Fibroblast of upper back skin (primary cell): ENCODE results near the gene ZMAT2.
"Not testable (repeated sequence)": the region's sequence is repeated elsewhere in the genome, so short reads cannot be mapped to it uniquely, and the experiment has no call there.

Source experiments
- DNase-seq: peaks from one replicate; pipeline ENCODE4 v3.0.0-alpha.2; 2013

ZMAT2 gene, protein sequence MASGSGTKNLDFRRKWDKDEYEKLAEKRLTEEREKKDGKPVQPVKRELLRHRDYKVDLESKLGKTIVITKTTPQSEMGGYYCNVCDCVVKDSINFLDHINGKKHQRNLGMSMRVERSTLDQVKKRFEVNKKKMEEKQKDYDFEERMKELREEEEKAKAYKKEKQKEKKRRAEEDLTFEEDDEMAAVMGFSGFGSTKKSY

DNA sequence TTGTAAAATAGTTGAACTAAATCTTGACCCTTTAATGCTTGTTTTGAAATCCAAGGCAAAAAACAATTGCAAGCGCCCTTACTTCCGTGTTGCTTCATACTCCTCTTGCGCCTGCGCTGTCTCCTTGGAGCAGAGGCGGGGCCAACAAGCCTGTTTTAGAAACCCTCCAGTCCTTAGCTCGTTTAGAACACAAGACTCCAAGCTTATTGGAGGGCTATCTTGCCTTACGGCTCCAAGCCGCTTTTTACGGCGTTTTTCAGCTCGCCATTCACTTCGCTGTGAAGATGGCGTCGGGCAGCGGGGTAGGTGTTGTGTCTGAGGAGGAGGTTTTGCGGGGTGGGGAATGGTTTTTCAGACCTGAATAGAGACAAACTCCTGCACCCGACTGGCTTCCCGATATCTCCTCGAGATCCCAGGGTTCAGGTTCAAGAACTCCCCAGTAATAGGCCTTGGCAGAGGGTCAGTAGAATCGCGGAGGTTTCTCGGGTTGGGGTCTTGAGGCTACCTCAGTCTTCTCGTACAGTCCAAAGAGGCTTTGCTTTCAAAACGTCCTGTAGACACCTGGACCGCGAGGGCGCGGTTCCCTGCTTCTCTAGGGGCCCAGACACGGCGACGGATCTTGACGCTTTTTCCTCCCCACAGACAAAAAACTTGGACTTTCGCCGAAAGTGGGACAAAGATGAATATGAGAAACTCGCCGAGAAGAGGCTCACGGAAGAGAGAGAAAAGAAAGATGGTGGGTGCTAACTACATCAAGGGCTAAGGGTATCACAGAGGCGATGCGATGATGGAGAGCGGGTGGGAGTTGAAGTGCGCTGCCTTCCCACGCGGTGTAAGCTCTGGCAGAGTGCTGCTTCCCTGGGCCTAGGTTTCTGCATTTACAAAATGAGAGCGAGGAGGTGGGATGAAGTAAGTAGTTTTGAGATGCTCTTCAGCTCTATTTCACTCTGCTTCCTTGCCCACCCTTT lies at the start of gene ZMAT2:
Gene ZMAT2, plus strand, starts transcription at position 271 of the 968 bp plus-strand sequence. Its CDS starts 14 bp downstream, at position 285.
- DNase-seq, result peak; percentile 98

DNA sequence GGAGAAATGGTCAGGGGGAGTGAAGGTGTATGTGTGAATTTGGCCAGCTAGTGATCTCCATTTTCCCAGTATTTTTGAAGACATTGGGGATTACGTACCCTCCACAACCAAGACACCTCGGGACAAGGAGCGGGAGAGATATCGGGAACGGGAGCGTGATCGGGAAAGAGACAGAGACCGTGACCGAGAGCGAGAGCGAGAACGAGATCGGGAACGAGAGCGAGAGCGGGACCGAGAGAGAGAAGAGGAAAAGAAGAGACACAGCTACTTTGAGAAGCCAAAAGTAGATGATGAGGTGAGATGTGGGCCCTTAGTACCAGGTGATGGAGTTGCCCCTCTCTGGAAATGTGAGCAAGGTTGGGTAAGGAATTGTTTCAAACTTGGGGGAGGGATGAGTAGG lies 41.4 kb upstream of the ZMAT2 start:
- no peak for DNase-seq

DNA sequence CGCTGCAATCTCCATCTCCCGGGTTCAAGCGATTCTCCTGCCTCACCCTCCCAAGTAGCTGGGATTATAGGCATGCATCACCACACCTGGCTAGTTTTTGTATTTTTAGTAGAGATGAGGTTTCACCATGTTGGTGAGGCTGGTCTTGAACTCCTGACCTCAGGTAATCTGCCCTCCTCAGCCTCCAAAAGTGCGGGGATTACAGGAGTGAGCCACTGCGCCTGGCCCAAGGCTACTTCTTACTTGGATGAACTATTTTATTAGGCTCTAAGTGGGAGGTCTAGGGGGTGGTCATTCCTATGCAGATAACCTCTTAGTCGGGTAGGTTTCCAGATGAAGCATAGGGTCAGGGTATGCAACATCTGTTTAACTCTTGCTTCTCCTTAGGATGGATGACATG lies 39.9 kb upstream of the ZMAT2 start:
- DNase-seq, result not testable (repeated sequence)

DNA sequence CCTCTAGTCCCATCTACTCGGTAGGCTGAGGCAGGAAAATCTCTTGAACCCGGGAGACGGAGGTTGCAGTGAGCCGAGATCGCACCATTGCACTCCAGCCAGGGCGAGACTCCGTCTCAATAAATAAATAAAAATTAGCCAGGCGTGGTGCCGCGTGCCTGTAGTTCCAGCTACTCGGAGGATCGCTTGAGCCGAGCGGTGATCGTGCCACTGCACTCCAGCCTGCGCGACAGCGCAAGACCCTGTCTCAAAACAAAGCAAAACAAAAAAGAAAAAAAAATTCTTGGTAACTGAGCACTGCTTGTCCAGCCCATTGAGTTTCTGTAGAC lies 36.3 kb upstream of the ZMAT2 start:
- DNase-seq, result no peak

DNA sequence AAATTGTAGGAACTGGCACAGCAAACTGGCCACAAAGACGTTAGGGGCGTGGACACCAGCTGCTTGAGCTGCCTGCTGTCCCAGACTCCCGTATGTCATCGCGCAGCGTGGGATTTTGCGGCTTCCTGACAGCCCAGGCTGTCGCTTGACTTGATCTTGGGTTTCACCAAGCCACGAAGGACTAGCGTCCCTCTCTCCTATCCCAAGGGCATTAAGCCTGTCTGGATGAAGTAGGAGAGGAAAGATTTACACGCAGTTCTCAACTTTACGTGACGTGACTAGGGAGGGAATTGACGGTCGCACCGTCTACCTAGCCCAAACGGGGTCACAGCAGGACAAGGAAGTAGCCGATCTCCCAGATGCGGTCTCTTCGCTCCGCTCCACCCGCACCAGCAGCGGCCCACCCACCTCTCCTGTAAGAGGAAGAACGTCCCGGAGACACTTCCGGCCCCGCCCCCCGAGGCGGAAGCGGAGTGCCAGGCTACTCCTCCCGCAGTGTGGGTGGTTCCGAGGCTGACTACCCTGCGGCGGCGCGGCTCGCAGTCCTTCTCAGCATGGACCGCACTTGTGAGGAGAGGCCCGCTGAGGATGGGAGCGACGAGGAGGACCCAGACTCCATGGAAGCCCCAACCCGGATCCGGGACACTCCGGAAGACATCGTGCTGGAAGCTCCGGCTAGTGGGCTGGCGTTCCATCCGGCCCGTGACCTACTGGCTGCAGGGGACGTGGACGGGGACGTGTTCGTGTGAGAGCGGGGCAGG lies 35.7 kb upstream of the ZMAT2 start, which contains the start of gene WDR55:
Gene WDR55, plus strand, starts transcription at position 546 of the 761 bp plus-strand sequence. Its CDS starts 9 bp downstream, at position 555.
- DNase-seq, result peak; percentile 92

DNA sequence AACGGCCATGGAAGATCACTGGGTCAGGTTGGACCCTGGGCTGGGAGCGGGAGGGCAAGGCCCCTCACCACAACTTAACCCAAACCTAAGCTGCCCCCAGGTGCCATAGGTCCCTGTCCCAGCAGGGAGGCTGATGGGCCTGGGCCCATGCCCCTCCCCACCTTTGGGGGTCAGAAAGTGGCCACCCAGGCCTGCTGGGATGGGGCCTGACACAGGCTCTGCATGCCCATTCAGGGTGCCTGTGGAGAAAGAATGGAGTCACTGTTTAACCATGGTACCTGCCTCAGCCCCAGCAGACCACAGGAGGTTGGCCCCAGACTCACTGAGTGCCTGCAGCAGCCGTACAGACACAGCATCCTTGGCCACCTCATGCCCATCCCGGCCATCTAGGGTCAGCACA lies 29.2 kb upstream of the ZMAT2 start:
- DNase-seq, result not testable (repeated sequence)

DNA sequence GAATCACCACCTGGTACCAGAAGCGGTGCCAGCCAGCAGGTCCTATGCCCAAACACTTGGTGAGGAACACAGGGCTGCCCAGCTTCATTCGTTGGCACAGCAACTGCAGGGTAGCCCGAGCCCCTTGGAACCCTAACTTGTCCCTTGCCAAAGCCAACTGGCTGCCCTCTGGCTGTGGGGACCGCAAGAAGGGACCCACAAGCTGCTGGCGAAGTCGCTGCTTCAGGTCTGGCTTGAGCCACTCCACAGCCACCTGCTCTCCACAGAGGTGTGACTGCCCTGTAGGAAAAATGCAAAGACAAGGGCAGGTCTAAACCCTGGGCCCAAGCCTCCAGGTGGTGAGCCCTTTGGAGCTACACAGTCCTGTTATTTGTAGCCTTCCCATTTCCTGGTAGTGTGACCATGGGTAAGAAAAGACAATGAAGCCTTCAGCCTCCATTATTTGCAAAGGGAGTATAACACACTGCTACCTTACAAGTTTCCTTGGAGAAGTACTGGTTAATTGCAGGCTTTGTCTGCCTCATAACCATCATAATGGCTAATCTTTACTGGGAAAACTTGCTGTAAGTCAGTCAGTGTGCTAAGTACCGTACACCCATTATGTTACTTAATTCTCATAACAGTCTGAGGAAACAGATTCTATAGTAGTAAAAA lies 28.6 kb upstream of the ZMAT2 start:
- no peak for DNase-seq

DNA sequence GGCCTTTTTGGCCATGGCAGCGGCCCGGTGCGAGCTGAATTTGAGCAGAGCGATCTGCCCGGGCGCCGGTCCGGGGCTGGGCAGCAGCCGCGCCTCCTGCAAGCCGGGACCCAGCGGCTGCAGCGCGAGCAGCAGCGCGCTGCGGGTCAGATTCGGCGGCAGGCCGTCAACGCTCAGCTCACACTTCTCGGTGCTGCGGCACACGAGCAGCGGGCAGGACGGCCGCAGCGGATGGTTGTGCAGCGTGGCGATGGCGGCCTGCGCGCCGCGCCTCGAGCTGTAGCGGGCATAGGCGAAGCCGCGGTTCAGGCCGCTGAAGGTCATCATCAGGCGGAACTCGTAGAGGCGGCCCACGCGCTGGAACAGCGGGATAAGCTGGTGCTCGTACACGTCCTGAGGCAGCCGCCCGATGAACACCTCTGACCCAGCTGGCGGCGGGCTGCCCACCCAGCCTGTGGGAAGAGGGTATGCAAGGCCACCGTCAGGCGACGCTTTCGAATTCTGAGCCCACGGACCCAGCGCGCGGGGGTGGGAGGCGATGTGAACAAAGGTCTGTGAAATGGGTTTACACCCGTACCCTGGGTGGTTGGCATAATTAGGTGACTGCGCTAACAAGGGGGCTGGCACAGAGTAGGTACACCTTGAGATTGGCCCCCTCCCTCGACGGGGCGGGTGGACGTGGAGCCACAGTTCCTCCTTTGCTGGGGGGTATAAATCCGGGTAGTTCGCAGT lies 27.6 kb upstream of the ZMAT2 start:
- peak; percentile 10 for DNase-seq

DNA sequence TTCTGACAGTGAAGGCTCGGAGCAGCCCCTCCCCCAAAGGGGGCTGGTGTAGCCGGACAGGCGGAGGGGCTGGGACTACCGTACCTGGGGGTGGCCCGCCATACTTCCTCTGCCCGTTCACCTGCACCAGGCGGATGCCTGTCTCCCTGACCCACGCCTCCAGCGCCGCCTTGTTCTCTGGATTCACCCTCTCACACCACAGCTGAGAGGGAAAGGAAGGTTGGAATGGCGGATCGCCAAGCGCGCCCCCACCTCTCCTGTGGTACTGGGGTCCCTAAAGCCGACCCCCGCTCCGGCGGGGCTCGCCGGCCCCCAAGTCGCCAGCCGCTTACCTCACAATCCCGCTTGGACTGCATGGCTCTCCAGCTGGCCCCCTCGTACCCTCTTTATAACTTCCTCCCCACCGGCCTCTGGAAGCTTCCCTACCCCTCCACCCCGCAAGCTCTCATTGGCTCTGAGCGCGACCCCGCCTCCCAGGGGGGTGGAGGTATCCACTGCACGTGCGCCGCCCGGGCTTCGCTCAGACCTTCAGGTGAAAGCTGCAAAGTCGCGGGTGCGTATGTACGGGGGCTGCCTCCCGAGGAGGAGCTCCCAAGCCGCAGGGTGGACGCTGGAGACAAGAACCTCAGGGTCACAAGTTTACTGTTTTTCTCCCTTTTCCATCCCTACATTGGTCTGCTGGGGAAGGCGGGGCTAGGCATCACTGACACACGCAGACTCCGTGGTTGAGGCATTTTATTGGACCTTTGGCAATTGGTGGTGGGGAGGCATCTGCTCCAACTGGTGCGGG lies 26.9 kb upstream of the ZMAT2 start, which contains the start of gene DND1:
Gene DND1, minus strand, starts transcription at position 390 of the 790 bp plus-strand sequence. Its CDS starts 34 bp downstream, at position 356.
- no peak for DNase-seq

DNA sequence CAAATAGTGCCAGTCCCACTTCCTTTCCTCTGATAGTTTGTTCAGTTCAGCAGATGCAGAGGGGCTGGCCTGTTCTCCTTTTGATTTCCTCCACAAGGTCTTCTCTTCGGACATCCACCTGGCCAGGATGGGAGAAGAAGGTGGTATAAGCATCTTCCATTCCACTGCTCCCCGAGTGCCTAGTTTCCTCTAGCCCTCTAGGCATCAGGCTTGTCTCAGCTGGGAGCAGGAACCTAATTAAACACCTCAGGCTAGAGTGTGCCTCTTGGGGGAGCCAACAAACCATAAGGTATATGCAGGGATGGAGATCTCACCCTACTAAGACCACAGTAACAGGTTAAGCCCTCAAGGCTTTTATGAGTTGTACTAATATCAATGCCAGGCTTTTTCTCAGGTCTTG lies 26.0 kb upstream of the ZMAT2 start:
- no peak for DNase-seq

DNA sequence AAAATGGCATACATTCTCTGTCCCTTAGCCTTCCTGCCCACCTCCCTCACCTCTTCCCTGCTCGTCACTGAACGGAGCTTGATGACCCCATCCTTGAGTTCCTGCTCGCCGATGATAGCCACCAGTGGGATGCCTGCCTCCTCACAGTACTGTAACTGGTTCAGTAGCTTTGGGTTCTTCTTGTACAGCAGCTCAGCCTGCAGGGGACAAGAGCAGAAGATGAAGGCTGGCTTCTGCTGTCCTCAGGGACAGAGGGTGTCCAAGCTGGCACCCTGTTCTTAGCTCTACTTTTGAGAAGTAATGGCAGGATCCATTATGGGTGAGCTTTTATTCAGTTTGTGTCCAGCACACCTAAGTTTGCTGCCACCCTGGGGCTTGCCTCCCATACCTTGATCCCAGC lies 25.6 kb upstream of the ZMAT2 start:
- no peak for DNase-seq

DNA sequence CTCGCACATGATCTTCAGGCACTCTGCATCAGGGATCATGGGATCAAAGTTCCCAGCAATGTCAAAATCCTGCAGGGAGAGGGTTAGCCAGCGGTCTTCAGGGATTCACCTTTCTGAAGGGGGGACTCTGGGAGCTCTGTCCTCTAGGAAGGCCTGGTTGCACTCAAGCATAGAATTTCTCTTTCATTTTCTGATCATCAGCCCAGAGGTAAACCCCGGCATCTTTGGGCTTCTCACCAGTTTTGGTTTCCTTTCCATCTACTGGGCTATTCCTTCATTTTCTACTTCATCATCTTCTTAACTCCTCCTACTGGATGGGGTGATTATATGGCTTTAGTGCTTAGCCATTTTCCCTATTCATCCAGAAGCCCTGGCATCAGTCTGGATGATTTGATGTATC lies 22.3 kb upstream of the ZMAT2 start:
- no peak for DNase-seq

DNA sequence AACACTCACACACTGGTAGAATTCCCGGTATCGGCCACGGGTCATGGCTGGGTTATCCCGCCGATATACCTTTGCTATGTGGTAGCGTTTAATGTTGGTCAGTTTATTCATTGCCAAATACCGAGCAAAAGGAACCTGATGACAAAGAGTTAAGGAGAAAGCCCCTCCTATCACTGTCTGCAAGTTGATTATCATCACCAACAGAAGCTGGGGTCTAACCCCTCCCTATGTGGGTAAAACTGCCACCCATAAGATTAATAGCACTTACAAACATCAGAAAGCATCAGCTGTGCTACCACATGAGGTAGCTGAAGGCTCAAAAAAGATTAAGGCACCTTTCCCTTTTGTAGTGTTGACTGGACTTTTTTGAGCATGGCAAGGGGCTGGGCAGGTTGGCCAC lies 21.3 kb upstream of the ZMAT2 start:
- DNase-seq, result no peak

DNA sequence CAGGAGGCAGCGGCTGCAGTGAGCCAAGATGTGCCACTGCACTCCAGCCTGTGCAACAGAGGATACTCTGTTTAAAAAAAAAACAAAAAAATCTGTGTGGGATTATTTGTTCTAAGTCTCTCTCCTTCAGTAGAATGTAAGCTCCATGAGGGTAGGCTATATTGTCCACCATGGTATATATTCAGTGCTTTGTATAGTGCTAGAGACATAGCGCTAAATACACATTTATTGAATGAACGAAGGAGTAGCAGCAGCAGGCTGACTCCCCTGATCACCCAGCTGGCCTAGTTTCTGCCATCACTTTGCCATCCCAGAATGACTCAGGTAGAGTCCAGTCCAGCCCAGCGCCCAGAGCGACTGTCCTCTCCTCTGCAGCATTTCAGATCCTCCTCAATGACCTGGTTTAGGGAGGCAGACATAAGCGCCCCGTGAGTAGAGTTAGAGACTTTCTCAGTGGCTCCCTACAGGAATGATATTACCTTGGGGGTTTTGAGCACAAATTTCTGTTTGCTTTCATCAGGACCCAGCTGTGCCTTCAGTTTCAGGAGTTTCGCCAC lies 9.8 kb upstream of the ZMAT2 start:
- no peak for DNase-seq

DNA sequence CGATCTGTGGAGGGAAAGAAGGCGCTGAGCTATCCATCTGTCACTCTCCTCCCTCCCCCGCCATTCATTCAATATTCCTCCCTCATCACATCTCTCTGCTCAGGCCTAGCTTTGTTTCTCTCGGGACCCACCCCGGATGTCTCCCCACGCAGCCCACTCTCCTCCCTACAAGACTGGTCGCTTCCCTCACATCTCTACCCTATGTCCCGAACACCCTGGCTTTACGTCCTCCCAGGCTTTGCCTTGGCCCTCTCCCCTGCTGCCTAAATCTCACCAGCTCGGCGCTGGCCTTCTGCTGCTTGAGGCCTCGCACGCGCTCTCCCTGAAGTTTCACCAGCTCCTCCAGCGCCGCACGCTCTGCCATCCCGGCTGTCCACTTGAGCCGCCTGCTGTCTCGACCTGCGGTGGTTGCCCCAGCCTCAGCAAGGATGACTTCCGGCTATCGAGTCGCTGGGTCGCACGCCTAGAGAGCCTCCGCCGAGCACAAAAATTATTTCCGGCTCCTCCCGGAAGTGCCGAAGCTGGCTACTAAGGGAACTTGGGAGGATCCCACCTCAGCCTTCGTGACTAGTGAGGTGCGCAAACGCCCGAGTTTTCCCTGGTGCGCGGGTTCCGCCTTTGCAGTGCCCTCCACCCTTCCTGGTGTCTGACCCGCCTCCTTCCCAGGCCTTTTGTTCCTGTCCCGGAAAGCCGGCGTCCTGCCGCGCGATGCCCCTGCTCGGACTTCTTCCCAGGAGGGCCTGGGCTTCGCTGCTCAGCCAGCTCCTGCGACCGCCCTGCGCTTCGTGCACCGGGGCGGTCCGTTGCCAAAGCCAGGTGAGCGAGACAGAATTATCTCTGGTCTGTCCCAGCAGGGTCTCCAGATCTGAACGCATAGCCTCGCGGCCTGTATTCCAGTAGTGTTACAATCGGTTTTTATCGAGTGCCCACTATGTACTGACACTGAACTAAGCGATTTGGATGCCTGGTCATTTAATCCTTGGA lies 9.0 kb upstream of the ZMAT2 start, which contains the start of the genes HARS1 and HARS2:
Gene HARS1, minus strand, starts transcription at position 430 of the 984 bp plus-strand sequence. Its CDS starts 66 bp downstream, at position 364.
Gene HARS2, plus strand, starts transcription at position 515 of the 984 bp plus-strand sequence. Its CDS starts 194 bp downstream, at position 709.
- peak; percentile 93 for DNase-seq

DNA sequence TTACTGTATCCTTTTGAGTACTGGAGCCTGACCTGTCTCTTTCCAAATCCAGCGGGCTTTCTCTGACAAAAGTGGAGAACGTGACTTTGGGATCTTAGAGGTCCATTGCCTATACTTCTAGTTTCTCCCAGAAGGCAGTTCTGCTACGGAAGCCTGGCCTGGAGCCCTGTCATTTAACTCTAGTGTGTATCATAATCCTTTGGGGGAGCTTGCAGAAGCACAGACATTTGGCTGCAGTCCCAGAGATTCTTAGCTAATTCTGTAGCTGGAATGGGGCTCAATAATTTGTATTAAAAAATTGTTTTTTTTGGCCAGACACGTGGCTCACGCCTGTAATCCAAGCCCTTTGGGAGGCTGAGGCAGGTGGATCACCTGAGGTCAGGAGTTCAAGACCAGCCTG lies 6.0 kb upstream of the ZMAT2 start:
- no peak for DNase-seq

DNA sequence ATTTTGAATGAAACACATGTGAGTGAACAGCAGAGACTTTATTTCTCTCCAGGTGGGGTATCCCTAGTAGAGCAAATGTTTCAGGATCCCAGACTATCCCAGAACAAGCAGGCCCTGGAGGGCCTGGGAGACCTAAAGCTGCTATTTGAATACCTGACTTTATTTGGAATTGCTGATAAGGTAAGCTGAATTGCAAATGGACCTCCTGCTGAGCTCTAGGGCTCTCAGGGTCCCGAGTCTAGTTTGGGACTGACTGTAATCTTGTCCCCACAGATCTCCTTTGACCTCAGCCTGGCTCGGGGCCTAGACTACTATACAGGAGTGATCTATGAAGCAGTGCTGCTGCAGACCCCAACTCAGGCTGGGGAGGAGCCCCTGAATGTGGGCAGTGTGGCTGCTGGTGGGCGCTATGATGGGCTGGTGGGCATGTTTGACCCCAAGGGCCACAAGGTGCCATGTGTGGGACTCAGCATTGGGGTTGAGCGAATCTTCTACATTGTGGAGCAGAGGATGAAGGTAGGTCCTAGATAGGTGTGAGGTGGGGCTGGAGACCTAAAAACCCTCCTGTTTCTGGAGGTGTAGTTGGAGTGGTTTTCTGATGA lies 3.3 kb upstream of the ZMAT2 start:
- DNase-seq, result no peak

DNA sequence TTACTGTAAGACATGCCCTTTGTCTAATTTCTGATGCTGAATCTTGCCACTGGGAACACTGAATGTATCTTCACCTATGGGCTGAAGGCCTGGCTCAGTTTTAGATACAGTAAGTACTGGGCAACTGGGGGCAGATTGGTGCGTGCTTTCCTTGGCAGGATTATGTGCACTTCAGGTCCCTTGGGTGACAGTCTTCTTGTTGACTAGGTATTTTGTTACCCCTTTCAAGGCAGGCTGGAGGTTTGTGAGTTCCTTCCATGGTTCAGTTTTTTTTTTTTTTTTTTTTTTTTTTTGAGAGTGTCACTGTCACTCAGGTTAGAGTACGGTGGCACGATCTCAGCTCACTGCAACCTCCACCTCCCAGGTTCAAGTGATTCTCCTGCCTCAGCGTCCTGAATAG lies 7.6 kb downstream of the ZMAT2 start:
- DNase-seq, result no peak

DNA sequence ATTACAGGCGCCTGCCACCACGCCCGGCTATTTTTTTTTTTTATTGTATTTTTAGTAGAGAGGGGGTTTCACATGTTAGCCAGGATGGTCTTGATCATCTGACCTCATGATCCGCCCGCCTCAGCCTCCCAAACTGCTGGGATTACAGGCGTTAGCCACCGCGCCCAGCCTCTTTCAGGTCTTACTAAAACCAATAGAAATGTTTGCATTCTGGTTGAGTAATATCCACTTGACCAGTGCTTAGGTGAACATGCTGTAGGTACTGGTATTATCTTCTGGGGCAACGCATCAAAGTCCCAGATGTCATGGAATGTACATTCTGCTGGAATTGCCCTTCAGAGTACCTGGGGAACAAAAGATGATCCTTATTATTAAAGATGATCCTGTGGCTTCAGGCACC lies 8.5 kb downstream of the ZMAT2 start:
- not testable (repeated sequence) for DNase-seq
